HG03045 (cell line): Measurements from ENCODE around the gene CTDSP1.

Experiments used
- ATAC-seq: cut with Tn5 transposase; IDR thresholded peaks from one replicate; pipeline ENCODE4 v1.9.1; 2021; ENCODE audit warnings: mild to moderate bottlenecking, moderate library complexity; ENCODE audit not compliant: unreplicated experiment

CTDSP1 gene

GRCh38 chr2:218398437-218399390 lies 954 bp upstream of the CTDSP1 start:
- ATAC-seq: peak; percentile 26

GRCh38 chr2:218400167-218400929 lies 680 bp downstream of the CTDSP1 start:
- ATAC-seq: no peak

GRCh38 chr2:218400930-218401881 lies 1.5 kb downstream of the CTDSP1 start:
- ATAC-seq: no peak

GRCh38 chr2:218401890-218402289 lies 2.2 kb downstream of the CTDSP1 start:
- ATAC-seq: no peak

GRCh38 chr2:218402491-218402901 lies 2.8 kb downstream of the CTDSP1 start:
- no peak for ATAC-seq

GRCh38 chr2:218402911-218403411 lies 3.3 kb downstream of the CTDSP1 start:
- no peak for ATAC-seq

GRCh38 chr2:218403810-218404209 lies 4.1 kb downstream of the CTDSP1 start:
- ATAC-seq: no peak

- no peak for ATAC-seq
These were observed 4.8 kb downstream of the CTDSP1 start for GRCh38 chr2:218404351-218405085.

GRCh38 chr2:218405086-218405745 lies 5.5 kb downstream of the CTDSP1 start:
- ATAC-seq: no peak

- peak; percentile 2 for ATAC-seq
These were observed 6.1 kb downstream of the CTDSP1 start for GRCh38 chr2:218405746-218406208.

- ATAC-seq: peak; percentile 81
These were observed 6.7 kb downstream of the CTDSP1 start for GRCh38 chr2:218406209-218406948.

- ATAC-seq: peak; percentile 5
These were observed 7.4 kb downstream of the CTDSP1 start for GRCh38 chr2:218406949-218407618.

GRCh38 chr2:218407717-218408116 lies 8.0 kb downstream of the CTDSP1 start:
- ATAC-seq: no peak

GRCh38 chr2:218418321-218418716 lies 18.7 kb downstream of the CTDSP1 start:
- ATAC-seq: no peak

GRCh38 chr2:218418717-218419458 lies 19.2 kb downstream of the CTDSP1 start, which contains the start of gene VIL1:
Gene VIL1 (plus strand): TSS chr2:218419123. CDS start chr2:218423779, 4,656 bp downstream.
- ATAC-seq: no peak

- no peak for ATAC-seq
These were observed 20.1 kb downstream of the CTDSP1 start for GRCh38 chr2:218419630-218420216.

- ATAC-seq: no peak
These were observed 21.4 kb downstream of the CTDSP1 start for GRCh38 chr2:218421027-218421426.
